Right ventricle myocardium inferior (tissue), 1 donor: ENCODE measurements around the gene ZFAND2B. TPM values are rescaled to one million over a fixed set of nuclear protein-coding genes. Genes with fewer than 3 reads are reported as not detected.
A peak's percentile ranks its signal among the peaks of the same experiment; 100 is the strongest.

Source experiments
- ATAC-seq: fragments of 200-7000 bp; cut with Tn5 transposase; one replicate; pipeline ENCODE4 v1.9.1; 2020; ENCODE audit warnings: mild to moderate bottlenecking, moderate library complexity
- DNase-seq: peaks from one replicate; pipeline ENCODE4 v3.0.0; 2021; ENCODE audit errors: missing footprints
- intact Hi-C: fragments of 100-400 bp; cut with DNase I; formaldehyde crosslinking; loops from one replicate; pipeline ENCODE4 v1.11.0; 2022
- total RNA-seq: library from RNA; stranded (reverse); fragmentation: NEBNext Ultra II Directional; extraction: Animal tissue kit (Norgen Biotek cat#: 25700); gene quantifications from one replicate; pipeline ENCODE4 v1.2.1, GENCODE V29; 2021
- donor health status: DM: no; HTN: yes; CAD: no; lungs with severe emphysema.

The ZFAND2B gene
- total RNA-seq, 1 donor from 2014 or later: 24.3 TPM

DNA sequence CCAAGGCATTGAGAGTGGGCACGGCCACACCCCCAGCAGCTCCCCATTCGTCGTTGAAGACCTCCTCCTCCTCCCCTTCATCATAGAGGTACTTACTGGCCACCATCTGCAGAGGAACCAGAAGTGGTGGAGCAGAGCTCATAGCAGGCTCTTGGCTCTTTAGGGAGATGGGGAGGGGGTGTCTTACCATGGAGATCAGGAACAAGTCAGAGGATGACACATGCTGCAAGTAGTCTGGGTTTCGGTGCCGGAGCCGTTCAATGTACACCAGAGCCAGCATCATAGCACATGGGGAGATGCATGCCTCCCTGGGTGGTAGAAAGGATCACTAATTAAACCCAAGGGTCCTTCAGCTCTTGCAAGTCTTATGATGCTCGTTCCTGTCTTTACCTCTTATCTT, 31.8 kb upstream of the ZFAND2B start:
- intact Hi-C loops: loop anchor here (5.0 kb wide), 1 partner anchor 212 kb away; the partner anchor contains the start of gene DNPEP
- DNase-seq (no peak), ATAC-seq (no peak)

DNA sequence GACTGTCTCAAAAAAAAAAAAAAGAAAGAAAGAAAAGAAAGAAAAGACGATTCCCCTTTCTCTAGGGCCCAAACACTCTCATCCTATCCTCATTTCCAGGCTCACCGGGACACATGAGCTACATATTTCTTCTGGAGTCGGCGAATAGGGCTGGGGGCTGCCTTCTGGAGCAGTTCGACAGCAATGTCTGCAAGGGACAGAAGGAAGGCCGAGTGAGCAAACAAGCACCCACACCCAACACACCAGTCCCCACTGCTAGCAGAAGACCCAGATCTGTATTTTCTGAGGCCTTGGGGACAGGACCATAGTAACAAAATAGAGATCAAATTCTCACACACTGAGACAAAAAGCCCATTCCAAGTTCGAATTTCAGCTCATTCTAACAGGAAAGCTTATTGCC, 31.1 kb upstream of the ZFAND2B start:
- intact Hi-C loops: loop anchor here (5.0 kb wide), 1 partner anchor 212 kb away; the partner anchor contains the start of gene DNPEP
- DNase-seq (no peak), ATAC-seq (no peak)

DNA sequence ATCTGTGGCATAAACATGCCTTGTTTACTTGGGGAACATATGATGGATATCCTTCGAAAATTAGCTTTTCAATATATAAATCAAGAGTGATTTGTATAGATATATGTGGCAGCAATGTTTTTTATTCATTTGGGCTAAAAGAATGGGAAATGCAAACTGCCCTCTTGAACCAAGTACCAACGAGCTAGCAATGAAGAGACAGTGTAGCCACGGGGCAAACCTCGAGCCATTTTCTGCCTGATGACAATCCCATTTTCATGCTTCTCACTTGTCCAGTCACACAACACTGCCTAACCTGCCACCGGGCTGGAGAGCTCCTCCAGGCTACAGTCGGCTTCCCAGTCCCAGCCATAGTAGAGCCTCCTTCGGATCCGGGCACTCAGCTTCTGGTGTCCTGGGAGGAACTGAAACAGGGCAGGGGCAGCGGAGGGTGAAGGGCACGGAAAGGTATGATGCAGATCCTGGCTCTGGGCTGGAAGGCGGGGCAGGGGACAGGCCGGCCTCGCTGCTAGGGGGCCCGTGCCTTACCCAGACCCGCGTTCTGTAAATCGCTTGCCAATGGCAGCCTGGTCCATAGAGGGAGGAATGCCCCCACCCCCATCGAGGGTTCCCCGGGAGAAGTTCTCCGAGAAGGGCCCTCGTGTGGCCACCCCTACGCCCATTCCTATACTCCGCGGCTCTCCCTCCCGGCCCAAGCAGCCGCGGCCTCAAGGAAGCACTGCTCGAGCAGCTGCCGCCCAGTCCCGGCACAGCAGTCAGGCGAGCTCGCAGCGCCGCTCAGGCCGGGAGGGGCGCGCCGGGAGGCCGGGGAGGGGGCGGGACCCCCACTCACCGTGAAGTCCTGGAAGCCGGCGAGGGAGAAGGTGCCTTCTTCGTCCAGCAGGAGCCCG, 30.4 kb upstream of the ZFAND2B start:
- intact Hi-C loops: loop anchor here (2.0 to 5.0 kb wide), 4 partner anchors 31 to 211 kb away; partner anchors contain the start of genes DNAJB2, DNPEP, TUBA4A and TUBA4B
- ATAC-seq: peak; percentile 38
- peak; percentile 76 for DNase-seq

DNA sequence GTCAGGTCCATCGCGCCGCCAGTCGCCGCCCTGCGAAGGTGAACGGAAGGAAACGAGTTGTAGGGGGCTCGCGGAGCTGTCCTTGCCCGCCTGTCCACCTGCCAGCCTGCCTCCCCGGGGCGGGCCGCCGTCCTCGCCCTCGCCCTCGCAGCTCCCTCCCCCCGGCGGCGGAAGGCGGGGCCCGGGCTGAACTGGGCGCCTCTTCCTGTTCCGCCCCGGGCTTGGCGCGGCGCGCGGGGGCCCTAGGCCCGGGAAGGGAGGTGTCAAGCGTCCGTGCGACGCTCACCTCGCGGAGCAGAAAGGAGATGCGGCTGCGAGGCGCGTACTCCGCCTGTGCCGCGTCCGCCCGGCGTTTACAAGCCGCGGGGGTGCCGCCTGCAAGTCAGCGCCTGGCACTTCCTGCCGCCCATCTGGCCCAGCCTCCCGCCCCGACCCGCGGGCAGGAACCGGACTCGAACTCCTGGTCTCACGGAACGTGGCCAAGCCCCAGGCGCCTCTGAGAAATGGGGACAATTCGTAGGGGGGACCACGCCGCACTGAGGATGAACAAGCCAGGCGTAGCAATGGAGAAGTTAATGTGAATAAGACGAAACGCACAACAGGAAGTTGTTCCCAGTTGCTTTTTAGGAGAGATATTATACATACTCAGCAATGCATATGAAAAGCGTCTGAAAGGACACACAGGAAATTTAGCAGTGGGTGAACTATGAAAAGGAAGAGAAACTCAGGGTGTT, 29.6 kb upstream of the ZFAND2B start, which contains the start of gene CNPPD1:
TSS of gene CNPPD1 (minus strand) at position 108 of the 734 bp plus-strand sequence. CDS start at position 11, 97 bp downstream.
- peak; percentile 96 for DNase-seq
- intact Hi-C loops: loop anchor here (1.0 to 5.0 kb wide), 5 partner anchors 17 to 210 kb away; partner anchors contain the start of genes DNAJB2, DNPEP, NHEJ1 and TUBA4A

DNA sequence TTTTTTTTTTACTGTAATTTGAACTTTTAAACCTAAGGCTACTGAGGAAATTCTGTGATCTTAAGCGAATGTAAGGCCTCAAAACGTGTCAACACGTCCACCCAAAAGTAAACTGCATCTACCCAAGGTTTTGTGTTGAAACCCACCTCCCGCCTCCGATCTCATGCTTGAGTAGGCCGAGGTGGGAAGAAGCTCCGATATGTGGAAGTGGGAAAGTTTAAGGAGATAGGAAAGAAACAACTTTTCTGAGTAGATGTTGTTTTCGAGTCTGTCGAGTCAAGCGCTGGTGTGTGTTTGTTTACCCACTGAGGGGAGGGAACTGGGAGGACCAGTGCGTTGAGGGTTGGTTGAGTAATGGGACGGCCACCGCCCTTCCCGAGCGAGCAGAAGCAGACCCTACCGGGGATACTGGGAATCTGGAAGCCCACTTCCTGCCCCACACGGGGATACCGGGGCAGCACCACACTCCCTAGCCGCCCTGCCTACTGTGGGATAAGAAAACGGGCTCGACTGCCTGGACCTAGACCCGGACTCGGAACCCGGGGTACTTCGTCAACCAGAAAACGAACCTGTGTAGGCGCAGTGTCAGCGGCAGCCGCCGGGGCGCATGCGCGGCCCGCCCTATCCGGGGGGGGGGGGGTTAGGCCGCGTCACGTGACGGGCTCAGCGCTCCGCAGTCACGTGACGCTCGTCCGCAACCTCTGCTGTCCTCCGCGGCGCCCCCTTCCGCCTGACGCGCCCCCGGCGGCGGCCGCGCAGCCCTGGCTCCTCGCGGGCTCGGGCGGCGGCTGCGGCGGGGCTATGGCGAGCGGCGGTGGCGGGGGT, 28.8 kb upstream of the ZFAND2B start, which contains the start of gene RETREG2:
TSS of gene RETREG2 (plus strand) at position 724 of the 825 bp plus-strand sequence. CDS start at position 802, 78 bp downstream.
- intact Hi-C loops: loop anchor here (1.0 to 5.0 kb wide), 5 partner anchors 17 to 210 kb away; partner anchors contain the start of genes DNAJB2, DNPEP, NHEJ1 and TUBA4A
- DNase-seq (peak; percentile 91), ATAC-seq (peak; percentile 82)

More for the DNA sequence above, 29.6 kb upstream of the ZFAND2B start, which contains the start of gene CNPPD1:
- ATAC-seq: peak; percentile 94

DNA sequence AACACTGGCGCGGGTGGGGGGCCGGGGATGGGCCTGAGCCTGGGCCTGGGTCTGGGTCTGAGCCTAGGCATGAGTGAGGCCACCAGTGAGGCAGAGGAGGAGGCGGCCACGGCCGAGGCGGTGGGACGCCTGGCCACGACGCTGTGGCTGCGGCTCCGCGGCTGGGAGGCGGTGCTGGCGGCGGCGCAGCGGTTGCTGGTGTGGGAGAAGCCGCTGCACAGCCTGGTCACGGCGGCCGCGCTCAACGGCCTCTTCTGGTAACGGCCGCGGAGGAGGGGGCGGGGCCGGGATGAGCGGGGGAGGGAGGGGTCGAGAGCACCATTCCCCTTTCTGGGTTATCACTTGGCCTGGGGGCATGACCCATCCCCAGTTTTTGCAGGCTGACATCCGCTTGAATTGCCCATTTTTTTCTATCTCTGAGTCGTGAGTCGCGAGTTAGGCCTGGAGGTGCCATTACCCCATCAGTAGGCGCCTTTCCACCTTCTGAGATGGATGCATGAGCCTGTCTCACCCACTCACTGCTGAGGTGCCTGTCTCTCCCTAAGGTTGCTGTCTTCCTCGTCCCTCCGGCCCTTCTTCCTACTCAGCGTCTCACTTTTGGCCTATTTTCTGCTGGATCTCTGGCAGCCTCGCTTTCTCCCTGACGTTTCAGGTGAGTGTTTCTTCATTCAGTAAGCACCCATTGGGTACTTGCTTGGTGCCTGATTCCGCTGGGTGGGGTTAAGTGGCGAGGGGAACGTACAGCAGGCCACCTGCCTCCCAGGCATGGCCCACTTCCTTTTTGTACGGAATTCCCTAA, 28.0 kb upstream of the ZFAND2B start:
- intact Hi-C loops: loop anchor here (5.0 kb wide), 1 partner anchor 209 kb away; the partner anchor contains the start of gene DNPEP

DNA sequence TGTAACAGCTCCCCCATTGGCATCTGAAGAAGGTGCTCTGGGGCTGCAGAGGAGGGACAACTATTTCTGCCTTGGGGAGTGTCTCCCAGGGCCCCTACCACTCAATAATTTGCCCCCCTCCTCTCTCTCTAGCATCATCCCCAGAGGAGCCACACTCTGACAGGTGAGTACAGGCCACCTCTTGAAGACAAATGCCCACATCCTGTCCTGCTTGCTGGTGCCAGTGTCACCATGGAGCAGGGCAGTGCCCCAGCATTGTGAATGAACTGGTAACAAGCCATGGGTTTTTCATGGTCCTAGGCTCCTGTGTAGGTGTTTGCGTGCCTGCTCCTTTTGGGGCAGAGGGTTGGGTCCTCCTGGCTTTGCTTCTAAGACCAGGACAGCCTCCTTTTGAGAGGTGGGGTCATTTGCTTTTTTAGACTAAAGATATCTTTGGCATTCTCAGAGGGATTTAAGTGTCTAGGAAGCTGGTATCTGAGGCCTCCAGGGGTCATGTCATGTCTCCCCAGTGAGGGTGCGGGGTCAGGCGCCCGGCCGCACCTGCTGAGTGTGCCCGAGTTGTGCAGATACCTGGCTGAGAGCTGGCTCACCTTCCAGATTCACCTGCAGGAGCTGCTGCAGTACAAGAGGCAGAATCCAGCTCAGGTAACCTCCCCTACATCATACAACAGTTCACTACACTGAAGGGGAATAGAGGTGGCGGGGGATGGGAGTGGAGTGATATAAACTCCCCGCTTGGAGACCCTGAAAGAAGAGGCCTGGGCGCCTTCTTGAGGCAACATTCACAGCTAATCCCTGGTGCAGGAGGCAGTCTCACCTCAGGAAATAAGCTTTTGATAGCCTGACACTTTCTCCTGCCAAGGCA, 26.7 kb upstream of the ZFAND2B start:
- no peak for DNase-seq
- ATAC-seq: no peak
- intact Hi-C loops: loop anchor here (5.0 kb wide), 1 partner anchor 207 kb away; the partner anchor contains the start of gene DNPEP

More for the DNA sequence above, 28.0 kb upstream of the ZFAND2B start:
- peak; percentile 83 for DNase-seq
- ATAC-seq: peak; percentile 0

DNA sequence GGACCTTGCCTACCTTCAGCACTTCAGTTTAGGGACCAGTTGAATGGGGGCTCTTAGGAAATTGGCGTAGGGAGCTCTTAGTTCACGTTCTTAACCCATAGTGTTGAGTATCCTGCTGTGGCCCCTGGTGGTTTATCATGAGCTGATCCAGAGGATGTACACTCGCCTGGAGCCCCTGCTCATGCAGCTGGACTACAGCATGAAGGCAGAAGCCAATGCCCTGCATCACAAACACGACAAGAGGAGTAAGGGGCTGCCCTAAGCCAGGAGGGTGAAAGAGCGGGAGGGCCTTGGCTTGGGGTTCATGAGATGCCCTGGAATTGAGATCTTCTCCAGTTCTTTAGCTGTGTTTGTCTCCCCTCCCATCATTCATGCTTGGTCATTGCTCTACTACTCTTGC, 25.6 kb upstream of the ZFAND2B start:
- DNase-seq: no peak

DNA sequence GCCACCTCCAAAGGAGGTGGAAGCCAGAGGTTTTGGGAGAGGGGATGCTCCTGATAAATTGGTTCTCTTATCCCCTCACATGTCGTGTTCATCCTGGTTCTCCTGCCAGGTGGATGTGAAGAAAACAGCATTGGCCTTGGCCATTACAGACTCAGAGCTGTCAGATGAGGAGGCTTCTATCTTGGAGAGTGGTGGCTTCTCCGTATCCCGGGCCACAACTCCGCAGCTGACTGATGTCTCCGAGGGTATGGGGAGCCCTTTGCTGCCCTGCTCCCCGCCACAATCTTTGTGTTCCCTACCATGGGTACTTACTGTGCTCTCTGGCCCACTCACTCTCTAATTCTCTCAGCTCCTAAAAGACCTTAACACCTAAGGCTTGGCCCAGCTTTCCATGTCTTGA, 25.1 kb upstream of the ZFAND2B start:
- intact Hi-C loops: no loop called here
- DNase-seq: no peak
- no peak for ATAC-seq

More for the DNA sequence above, 25.6 kb upstream of the ZFAND2B start:
- ATAC-seq: no peak
- intact Hi-C loops: no loop called here

DNA sequence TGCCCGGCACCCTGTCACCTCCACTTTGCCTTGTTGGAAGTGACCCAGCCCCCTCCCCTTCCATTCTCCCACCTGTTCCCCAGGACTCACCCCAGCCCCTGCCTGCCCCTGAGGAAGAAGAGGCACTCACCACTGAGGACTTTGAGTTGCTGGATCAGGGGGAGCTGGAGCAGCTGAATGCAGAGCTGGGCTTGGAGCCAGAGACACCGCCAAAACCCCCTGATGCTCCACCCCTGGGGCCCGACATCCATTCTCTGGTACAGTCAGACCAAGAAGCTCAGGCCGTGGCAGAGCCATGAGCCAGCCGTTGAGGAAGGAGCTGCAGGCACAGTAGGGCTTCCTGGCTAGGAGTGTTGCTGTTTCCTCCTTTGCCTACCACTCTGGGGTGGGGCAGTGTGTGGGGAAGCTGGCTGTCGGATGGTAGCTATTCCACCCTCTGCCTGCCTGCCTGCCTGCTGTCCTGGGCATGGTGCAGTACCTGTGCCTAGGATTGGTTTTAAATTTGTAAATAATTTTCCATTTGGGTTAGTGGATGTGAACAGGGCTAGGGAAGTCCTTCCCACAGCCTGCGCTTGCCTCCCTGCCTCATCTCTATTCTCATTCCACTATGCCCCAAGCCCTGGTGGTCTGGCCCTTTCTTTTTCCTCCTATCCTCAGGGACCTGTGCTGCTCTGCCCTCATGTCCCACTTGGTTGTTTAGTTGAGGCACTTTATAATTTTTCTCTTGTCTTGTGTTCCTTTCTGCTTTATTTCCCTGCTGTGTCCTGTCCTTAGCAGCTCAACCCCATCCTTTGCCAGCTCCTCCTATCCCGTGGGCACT, 24.0 kb upstream of the ZFAND2B start:
- intact Hi-C loops: no loop called here
- ATAC-seq (no peak), DNase-seq (no peak)

DNA sequence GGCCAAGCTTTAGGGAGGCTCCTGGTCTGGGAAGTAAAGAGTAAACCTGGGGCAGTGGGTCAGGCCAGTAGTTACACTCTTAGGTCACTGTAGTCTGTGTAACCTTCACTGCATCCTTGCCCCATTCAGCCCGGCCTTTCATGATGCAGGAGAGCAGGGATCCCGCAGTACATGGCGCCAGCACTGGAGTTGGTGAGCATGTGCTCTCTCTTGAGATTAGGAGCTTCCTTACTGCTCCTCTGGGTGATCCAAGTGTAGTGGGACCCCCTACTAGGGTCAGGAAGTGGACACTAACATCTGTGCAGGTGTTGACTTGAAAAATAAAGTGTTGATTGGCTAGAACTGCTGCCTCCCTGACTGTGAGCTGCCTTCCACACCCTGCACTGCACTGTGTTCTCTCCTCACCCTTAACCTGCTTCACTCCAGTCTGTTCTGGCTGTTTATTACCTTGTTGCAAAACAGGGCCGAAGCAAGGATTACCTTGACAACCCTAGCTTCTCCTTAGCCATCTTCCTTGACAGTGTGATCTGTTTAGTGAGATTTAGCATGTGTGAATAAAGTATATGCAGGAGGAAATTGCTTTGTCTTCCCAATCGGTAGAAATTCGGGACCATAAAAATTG, 23.3 kb upstream of the ZFAND2B start:
- DNase-seq (no peak), ATAC-seq (no peak)
- intact Hi-C loops: no loop called here

DNA sequence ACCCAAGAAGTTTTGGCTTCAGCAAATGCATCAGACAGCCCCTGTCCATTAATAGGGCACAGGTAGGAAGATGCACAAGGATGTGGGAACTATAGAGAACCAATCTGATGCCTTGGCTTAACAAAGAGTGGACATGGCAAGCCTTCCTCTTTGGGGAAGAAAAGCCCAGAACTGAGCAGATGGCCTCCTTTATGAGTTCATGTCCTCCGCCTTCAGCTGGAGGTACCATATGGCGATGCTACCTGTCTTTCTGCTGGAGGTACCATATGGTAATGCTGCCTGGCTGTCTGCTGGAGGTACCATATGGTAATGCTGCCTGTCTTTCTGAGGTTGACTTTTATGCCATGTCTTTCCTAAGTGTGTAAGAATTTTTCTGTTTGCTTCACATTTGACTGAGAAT, 22.5 kb upstream of the ZFAND2B start:
- ATAC-seq (no peak), DNase-seq (no peak)
- intact Hi-C loops: no loop called here

DNA sequence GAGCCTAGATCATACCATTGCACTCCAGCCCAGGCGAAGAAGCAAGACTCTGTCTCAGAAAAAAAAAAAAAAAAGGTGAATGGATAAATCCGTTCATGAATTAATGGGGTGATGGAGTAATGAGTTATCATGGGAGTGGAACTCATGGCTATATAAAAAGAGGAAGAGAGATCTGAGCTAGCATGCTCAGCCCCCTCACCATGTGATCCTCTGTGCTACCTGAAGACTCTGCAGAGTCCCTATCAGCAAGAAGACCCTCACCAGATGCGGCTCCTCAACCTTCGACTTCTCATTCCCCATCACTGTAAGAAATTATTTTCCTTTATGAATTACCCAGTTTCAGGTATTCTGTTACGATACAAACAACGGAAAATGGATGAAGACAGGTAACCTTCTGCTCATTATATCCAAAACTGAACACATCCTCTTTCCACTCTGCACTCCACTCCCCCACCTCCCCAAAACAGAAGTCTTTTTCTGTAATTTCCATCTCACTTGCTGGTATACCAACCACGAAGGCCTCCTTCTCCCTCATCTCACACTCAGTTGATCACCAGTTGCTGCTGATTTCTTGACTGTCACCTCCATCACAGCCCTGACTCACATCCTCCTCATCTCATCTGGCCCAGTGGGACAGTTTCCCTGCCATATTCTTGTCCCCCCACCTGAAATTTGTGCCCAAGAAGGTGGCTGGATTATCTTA, 19.7 kb upstream of the ZFAND2B start:
- ATAC-seq (no peak), DNase-seq (no peak)
- intact Hi-C loops: no loop called here

DNA sequence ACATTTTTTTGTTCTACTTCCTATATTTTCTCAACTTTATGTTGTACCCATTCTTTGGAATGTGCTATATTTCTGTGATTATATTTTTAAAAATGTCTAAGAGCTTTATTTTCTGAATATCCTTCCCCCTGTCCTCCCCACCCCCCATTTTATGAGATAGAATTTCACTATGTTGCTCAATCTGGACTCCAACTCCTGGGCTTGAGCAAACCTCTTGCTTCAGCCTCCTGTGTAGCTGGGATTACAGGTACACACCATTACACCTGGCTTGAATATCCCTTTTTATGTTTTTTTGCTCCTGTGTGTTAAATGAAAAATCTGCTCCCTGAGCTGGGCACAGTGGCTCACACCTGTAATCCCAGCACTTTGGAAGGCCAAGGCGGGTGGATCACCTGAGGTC, 9.2 kb upstream of the ZFAND2B start:
- ATAC-seq: no peak
- no peak for DNase-seq
- intact Hi-C loops: no loop called here

DNA sequence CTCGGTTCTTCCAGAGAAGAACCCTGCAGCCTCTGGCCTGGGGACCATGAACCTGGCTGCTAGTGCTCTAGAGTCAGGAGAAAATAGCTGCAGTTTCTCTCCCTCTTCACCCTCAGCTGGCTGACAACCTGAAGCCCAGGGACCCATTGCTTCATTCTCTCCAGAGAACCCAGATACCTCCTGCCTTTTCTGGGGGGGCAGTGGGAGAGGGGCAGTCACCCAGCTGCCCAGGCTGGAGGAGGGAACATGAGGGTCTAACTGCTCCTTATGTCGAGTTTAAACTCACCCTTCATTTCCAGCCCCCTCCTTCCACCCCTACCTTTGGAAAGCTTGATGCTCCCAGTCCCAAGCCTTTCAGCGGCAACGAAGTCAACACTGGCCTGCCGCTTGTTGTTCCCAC, 7.6 kb upstream of the ZFAND2B start:
- no peak for ATAC-seq
- intact Hi-C loops: no loop called here
- no peak for DNase-seq
